ENCODE data around the gene GRIA3. TPM values are rescaled to one million over a fixed set of nuclear protein-coding genes. Genes with fewer than 3 reads are reported as not detected.
"Not testable (repeated sequence)": the region's sequence is repeated elsewhere in the genome, so short reads cannot be mapped to it uniquely, and the experiment has no call there.

Gene GRIA3
- total RNA-seq, 1 donor from 2014 or later, result not detected

DNA sequence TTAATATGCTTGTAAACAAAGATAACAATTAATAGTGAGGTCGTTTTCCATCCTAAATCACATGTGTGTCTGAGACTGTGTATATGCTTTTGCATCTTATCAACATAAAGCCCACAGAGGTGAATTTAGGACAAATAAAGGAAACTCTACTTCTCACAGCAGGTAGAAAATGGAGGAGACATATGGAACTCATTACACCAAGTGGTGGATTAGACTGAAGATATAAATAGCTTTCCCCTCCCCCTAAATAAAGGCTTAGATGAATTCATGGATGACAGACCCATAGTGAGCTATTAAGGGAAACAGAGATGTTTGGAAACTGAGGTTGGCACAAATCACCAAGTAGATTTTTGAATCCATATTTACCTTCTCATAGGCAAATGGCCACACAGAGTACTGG, 79.7 kb downstream of the GRIA3 start:
- Mint-ChIP-seq H3K4me1 (no peaks in the 10 kb centered on the region), H3K27ac (no peak overlapping the region), H3K9me3 (no peaks in the 10 kb centered on the region), H3K36me3 (ENCODE audit: low read depth) (no peaks in the 10 kb centered on the region), H3K4me3 (no peak overlapping the region), H3K27me3 (no peaks in the 10 kb centered on the region)
- intact Hi-C loops (cut with micrococcal nuclease), result no loop called here
- no peak for DNase-seq

GRCh38 chrX:123267220-123267619, 83.1 kb downstream of the GRIA3 start:
- intact Hi-C loops (cut with micrococcal nuclease), result no loop called here

GRCh38 chrX:123271902-123272301, 87.8 kb downstream of the GRIA3 start:
- H3K9me3 Mint-ChIP-seq, result no peaks in the 10 kb centered on the region
- H3K27ac Mint-ChIP-seq, result no peak overlapping the region
- H3K4me3 Mint-ChIP-seq, result no peak overlapping the region
- no peaks in the 10 kb centered on the region for H3K27me3 Mint-ChIP-seq
- H3K4me1 Mint-ChIP-seq, result no peaks in the 10 kb centered on the region
- intact Hi-C loops (cut with micrococcal nuclease), result no loop called here
- no peak for DNase-seq
- H3K36me3 Mint-ChIP-seq (ENCODE audit: low read depth), result no peaks in the 10 kb centered on the region

More at GRCh38 chrX:123267220-123267619, 83.1 kb downstream of the GRIA3 start:
- Mint-ChIP-seq H3K4me3 (no peak overlapping the region), H3K36me3 (ENCODE audit: low read depth) (no peaks in the 10 kb centered on the region), H3K9me3 (no peaks in the 10 kb centered on the region), H3K27ac (no peak overlapping the region), H3K27me3 (no peaks in the 10 kb centered on the region), H3K4me1 (no peaks in the 10 kb centered on the region)
- DNase-seq, result no peak

GRCh38 chrX:123272630-123273029, 88.6 kb downstream of the GRIA3 start:
- no peak for DNase-seq
- intact Hi-C loops (cut with micrococcal nuclease), result no loop called here
- Mint-ChIP-seq H3K27me3 (no peaks in the 10 kb centered on the region), H3K4me3 (no peak overlapping the region), H3K36me3 (ENCODE audit: low read depth) (no peaks in the 10 kb centered on the region), H3K4me1 (no peaks in the 10 kb centered on the region), H3K9me3 (no peaks in the 10 kb centered on the region), H3K27ac (no peak overlapping the region)

GRCh38 chrX:123274796-123275195, 90.7 kb downstream of the GRIA3 start:
- Mint-ChIP-seq H3K27me3 (no peaks in the 10 kb centered on the region), H3K9me3 (no peaks in the 10 kb centered on the region), H3K4me1 (no peaks in the 10 kb centered on the region), H3K4me3 (no peak overlapping the region), H3K27ac (no peak overlapping the region), H3K36me3 (ENCODE audit: low read depth) (no peaks in the 10 kb centered on the region)
- intact Hi-C loops (cut with micrococcal nuclease), result no loop called here
- DNase-seq, result no peak

DNA sequence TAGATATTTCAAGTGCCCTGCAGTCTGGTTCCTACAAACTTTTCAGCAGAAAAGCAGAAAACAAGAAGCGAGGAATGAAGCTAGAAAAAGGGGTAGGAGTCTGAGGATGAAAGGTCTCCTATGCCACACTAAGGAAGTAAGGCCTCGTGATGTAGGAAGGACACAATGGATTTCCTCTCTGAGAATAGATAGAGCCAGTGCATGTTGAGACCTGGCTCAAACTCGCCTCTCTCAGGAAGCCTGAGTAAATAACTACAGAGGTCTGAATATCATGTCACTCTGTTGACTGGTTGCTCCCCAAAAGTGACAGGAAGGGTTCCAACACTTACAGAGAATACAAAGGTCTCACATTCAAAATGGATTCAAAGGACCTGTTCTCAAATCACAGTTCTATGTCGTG, 93.3 kb downstream of the GRIA3 start:
- no peaks in the 10 kb centered on the region for H3K27me3 Mint-ChIP-seq
- no peaks in the 10 kb centered on the region for H3K36me3 Mint-ChIP-seq (ENCODE audit: low read depth)
- H3K4me1 Mint-ChIP-seq, result no peaks in the 10 kb centered on the region
- intact Hi-C loops (cut with micrococcal nuclease), result no loop called here
- no peak overlapping the region for H3K4me3 Mint-ChIP-seq
- DNase-seq, result no peak
- H3K27ac Mint-ChIP-seq, result no peak overlapping the region
- no peaks in the 10 kb centered on the region for H3K9me3 Mint-ChIP-seq

- intact Hi-C loops (cut with micrococcal nuclease), result no loop called here
- no peak for DNase-seq
- Mint-ChIP-seq H3K27me3 (no peaks in the 10 kb centered on the region), H3K9me3 (no peaks in the 10 kb centered on the region), H3K4me3 (no peak overlapping the region), H3K36me3 (ENCODE audit: low read depth) (no peaks in the 10 kb centered on the region), H3K27ac (no peak overlapping the region), H3K4me1 (no peaks in the 10 kb centered on the region)
Observed at GRCh38 chrX:123277821-123278220, 93.7 kb downstream of the GRIA3 start.

- Mint-ChIP-seq H3K9me3 (no peaks in the 10 kb centered on the region), H3K27ac (no peak overlapping the region), H3K36me3 (ENCODE audit: low read depth) (no peaks in the 10 kb centered on the region), H3K4me3 (no peak overlapping the region), H3K4me1 (no peaks in the 10 kb centered on the region), H3K27me3 (no peaks in the 10 kb centered on the region)
- no peak for DNase-seq
- intact Hi-C loops (cut with micrococcal nuclease), result no loop called here
Observed at GRCh38 chrX:123282241-123282640, 98.2 kb downstream of the GRIA3 start.

- H3K27me3 Mint-ChIP-seq; H3K4me3 Mint-ChIP-seq; H3K9me3 Mint-ChIP-seq; H3K4me1 Mint-ChIP-seq; H3K27ac Mint-ChIP-seq; H3K36me3 Mint-ChIP-seq (ENCODE audit: low read depth); intact Hi-C loops (cut with micrococcal nuclease); DNase-seq: not testable (repeated sequence)
Observed at GRCh38 chrX:123283407-123283806, 99.3 kb downstream of the GRIA3 start.

DNA sequence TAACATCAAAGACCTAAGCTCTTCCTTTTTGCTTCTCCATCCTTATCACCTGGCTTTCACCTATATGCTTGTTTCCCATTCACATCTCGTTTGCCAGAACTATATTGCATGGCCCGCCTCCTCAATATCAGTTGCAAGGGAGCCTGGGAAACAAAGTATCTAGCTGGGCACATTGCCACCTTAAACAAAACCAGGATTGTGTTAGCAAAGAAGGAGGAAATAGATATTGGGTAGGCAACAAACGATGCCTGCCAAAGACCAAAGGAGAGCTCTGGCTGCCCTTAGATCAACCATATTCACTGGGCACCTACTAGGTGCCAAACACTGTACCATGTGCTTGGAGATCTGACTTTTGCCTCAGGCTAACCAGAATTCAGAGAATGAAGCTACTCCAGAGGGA, 107.5 kb downstream of the GRIA3 start:
- no peaks in the 10 kb centered on the region for H3K9me3 Mint-ChIP-seq
- no peaks in the 10 kb centered on the region for H3K36me3 Mint-ChIP-seq (ENCODE audit: low read depth)
- no peaks in the 10 kb centered on the region for H3K4me1 Mint-ChIP-seq
- intact Hi-C loops (cut with micrococcal nuclease), result no loop called here
- no peak overlapping the region for H3K27ac Mint-ChIP-seq
- H3K27me3 Mint-ChIP-seq, result no peaks in the 10 kb centered on the region
- no peak for DNase-seq
- H3K4me3 Mint-ChIP-seq, result no peak overlapping the region

- intact Hi-C loops (cut with micrococcal nuclease), result no loop called here
- H3K9me3 Mint-ChIP-seq, result no peaks in the 10 kb centered on the region
Observed at GRCh38 chrX:123298026-123298425, 113.9 kb downstream of the GRIA3 start.

GRCh38 chrX:123303429-123303828, 119.4 kb downstream of the GRIA3 start:
- no peak overlapping the region for H3K27ac Mint-ChIP-seq

More at GRCh38 chrX:123298026-123298425, 113.9 kb downstream of the GRIA3 start:
- no peak for DNase-seq
- H3K27ac Mint-ChIP-seq, result no peak overlapping the region
- H3K36me3 Mint-ChIP-seq (ENCODE audit: low read depth), result no peaks in the 10 kb centered on the region
- H3K27me3 Mint-ChIP-seq, result no peaks in the 10 kb centered on the region
- no peaks in the 10 kb centered on the region for H3K4me1 Mint-ChIP-seq
- no peak overlapping the region for H3K4me3 Mint-ChIP-seq

DNA sequence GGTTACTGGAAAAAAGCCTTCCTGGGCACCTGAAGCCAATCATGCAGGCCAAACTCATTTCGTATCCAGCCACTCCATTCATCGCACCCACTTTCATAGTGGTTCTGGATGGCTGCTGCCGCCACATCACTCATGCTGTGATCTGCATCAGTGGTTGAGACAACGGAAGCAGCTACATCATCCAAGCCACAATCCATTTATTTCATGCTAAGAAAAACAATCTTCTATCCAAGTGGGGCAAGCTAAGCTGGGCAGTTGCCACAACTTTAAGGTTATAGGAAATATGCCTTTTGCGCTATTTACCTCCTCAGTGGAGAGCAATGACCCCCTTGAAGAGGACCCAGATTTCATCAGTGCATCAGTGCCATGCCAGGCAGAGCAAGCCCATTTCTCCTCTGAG, 124.6 kb downstream of the GRIA3 start:
- no peaks in the 10 kb centered on the region for H3K27me3 Mint-ChIP-seq
- intact Hi-C loops (cut with micrococcal nuclease), result no loop called here
- H3K36me3 Mint-ChIP-seq (ENCODE audit: low read depth), result no peaks in the 10 kb centered on the region
- no peaks in the 10 kb centered on the region for H3K9me3 Mint-ChIP-seq
- H3K4me3 Mint-ChIP-seq, result no peak overlapping the region
- no peak for DNase-seq
- H3K27ac Mint-ChIP-seq, result no peak overlapping the region
- no peaks in the 10 kb centered on the region for H3K4me1 Mint-ChIP-seq

More at GRCh38 chrX:123303429-123303828, 119.4 kb downstream of the GRIA3 start:
- H3K36me3 Mint-ChIP-seq (ENCODE audit: low read depth), result no peaks in the 10 kb centered on the region
- no peaks in the 10 kb centered on the region for H3K4me1 Mint-ChIP-seq
- H3K27me3 Mint-ChIP-seq, result no peaks in the 10 kb centered on the region
- H3K9me3 Mint-ChIP-seq, result no peaks in the 10 kb centered on the region
- intact Hi-C loops (cut with micrococcal nuclease), result no loop called here
- no peak overlapping the region for H3K4me3 Mint-ChIP-seq
- no peak for DNase-seq

- Mint-ChIP-seq H3K4me3 (no peak overlapping the region), H3K27me3 (no peaks in the 10 kb centered on the region), H3K36me3 (ENCODE audit: low read depth) (no peaks in the 10 kb centered on the region), H3K4me1 (no peaks in the 10 kb centered on the region), H3K9me3 (no peaks in the 10 kb centered on the region), H3K27ac (no peak overlapping the region)
- intact Hi-C loops (cut with micrococcal nuclease), result no loop called here
- no peak for DNase-seq
Observed at GRCh38 chrX:123310112-123310511, 126.0 kb downstream of the GRIA3 start.

- H3K36me3 Mint-ChIP-seq (ENCODE audit: low read depth), result no peaks in the 10 kb centered on the region
- H3K9me3 Mint-ChIP-seq, result no peaks in the 10 kb centered on the region
- intact Hi-C loops (cut with micrococcal nuclease), result no loop called here
- H3K27me3 Mint-ChIP-seq, result no peaks in the 10 kb centered on the region
- no peaks in the 10 kb centered on the region for H3K4me1 Mint-ChIP-seq
- DNase-seq, result no peak
- no peak overlapping the region for H3K4me3 Mint-ChIP-seq
- H3K27ac Mint-ChIP-seq, result no peak overlapping the region
Observed at GRCh38 chrX:123311486-123311885, 127.4 kb downstream of the GRIA3 start.
